Upper lobe of right lung (tissue), 1 donor: ENCODE data around the gene CLSTN3. TPM values are rescaled to one million over a fixed set of nuclear protein-coding genes. Genes with fewer than 3 reads are reported as not detected.

Experiments used
- ATAC-seq: fragments of 200-7000 bp; cut with Tn5 transposase; one replicate; pipeline ENCODE4 v1.9.1; 2020; ENCODE audit warnings: mild to moderate bottlenecking, moderate library complexity
- DNase-seq: peaks from one replicate; pipeline ENCODE4 v3.0.0-alpha.2; 2020
- H3K27ac ChIP-seq: fragments of 200-600 bp; one replicate; pipeline ENCODE4 v1.8.0; 2022
- H3K27me3 ChIP-seq: fragments of 200-600 bp; one replicate; pipeline ENCODE4 v1.8.0; 2022; ENCODE audit warnings: mild to moderate bottlenecking
- H3K36me3 ChIP-seq: fragments of 200-600 bp; one replicate; pipeline ENCODE4 v1.8.0; 2022
- H3K4me1 ChIP-seq: fragments of 200-600 bp; one replicate; pipeline ENCODE4 v1.8.0; 2022
- H3K4me3 ChIP-seq: fragments of 200-600 bp; one replicate; pipeline ENCODE4 v1.8.0; 2022; ENCODE audit warnings: mild to moderate bottlenecking
- H3K9me3 ChIP-seq: fragments of 200-600 bp; one replicate; pipeline ENCODE4 v1.8.0; 2022
- CTCF ChIP-seq: fragments of 200-600 bp; IDR thresholded peaks from one replicate; pipeline ENCODE4 v1.8.0; 2022; ENCODE audit warnings: antibody characterized with exemption
- intact Hi-C: fragments of 100-400 bp; cut with DNase I; formaldehyde crosslinking; loops from one replicate; pipeline ENCODE4 v1.11.0; 2022
- total RNA-seq: library from RNA; stranded (reverse); fragmentation: NEBNext Ultra II Directional; extraction: Animal tissue kit (Norgen Biotek cat#: 25700); gene quantifications from one replicate; pipeline ENCODE4 v1.2.1, GENCODE V29; 2021
- donor health status: DM: no; HTN: yes; CAD: no; lungs with severe emphysema.

The CLSTN3 gene
- total RNA-seq, 1 donor from 2014 or later, result 48.2 TPM

GRCh38 chr12:7091171-7091570 is 39.0 kb upstream of the CLSTN3 start:
- ATAC-seq (no peak), DNase-seq (peak; percentile 49)
- no peak for TF ChIP-seq CTCF
- Histone ChIP-seq H3K4me3 (peak overlapping the region; percentile 65), H3K27ac (peak overlapping the region; percentile 80), H3K36me3 (peaks cover 26% of the 10 kb centered on the region), H3K9me3 (no peaks in the 10 kb centered on the region), H3K4me1 (peaks cover 37% of the 10 kb centered on the region), H3K27me3 (no peaks in the 10 kb centered on the region)
- intact Hi-C loops, result no loop called here

GRCh38 chr12:7091660-7092228 is 38.4 kb upstream of the CLSTN3 start:
- peak overlapping the region; percentile 65 for H3K4me3 ChIP-seq
- H3K36me3 ChIP-seq, result peaks cover 24% of the 10 kb centered on the region
- intact Hi-C loops, result no loop called here
- H3K27me3 ChIP-seq, result no peaks in the 10 kb centered on the region
- H3K9me3 ChIP-seq, result no peaks in the 10 kb centered on the region
- H3K4me1 ChIP-seq, result peaks cover 37% of the 10 kb centered on the region
- peak overlapping the region; percentile 80 for H3K27ac ChIP-seq
- ATAC-seq, result peak; percentile 57
- peak; percentile 68 for DNase-seq
- TF ChIP-seq CTCF, result no peak

GRCh38 chr12:7092229-7092985 is 37.8 kb upstream of the CLSTN3 start, which contains the start of gene C1R:
C1R (minus strand) TSS chr12:7092445; CDS start chr12:7092388, 57 bp downstream.
- H3K27ac ChIP-seq, result peak within 1 kb of the TSS; percentile 80
- peak within 1 kb of the TSS; percentile 65 for H3K4me3 ChIP-seq
- intact Hi-C loops, result no loop called here
- no peaks in the 10 kb centered on the region for H3K9me3 ChIP-seq
- peaks cover 37% of the 10 kb centered on the region for H3K4me1 ChIP-seq
- H3K27me3 ChIP-seq, result no peaks in the 10 kb centered on the region
- ATAC-seq, result peak; percentile 73
- DNase-seq, result peak; percentile 81
- peak; percentile 90 for TF ChIP-seq CTCF
- peaks cover 18% of the 10 kb centered on the region for H3K36me3 ChIP-seq

- Histone ChIP-seq H3K4me1 (peaks cover 37% of the 10 kb centered on the region), H3K27ac (peak overlapping the region; percentile 80), H3K9me3 (no peaks in the 10 kb centered on the region), H3K36me3 (peaks cover 18% of the 10 kb centered on the region), H3K4me3 (no peak overlapping the region), H3K27me3 (no peaks in the 10 kb centered on the region)
- no peak for ATAC-seq
- TF ChIP-seq CTCF, result no peak
- intact Hi-C loops, result no loop called here
- peak; percentile 56 for DNase-seq
These were observed 37.1 kb upstream of the CLSTN3 start for GRCh38 chr12:7092986-7093460.

- no peak for ATAC-seq
- H3K27me3 ChIP-seq, result no peaks in the 10 kb centered on the region
- intact Hi-C loops, result no loop called here
- peaks cover 37% of the 10 kb centered on the region for H3K4me1 ChIP-seq
- H3K36me3 ChIP-seq, result peaks cover 22% of the 10 kb centered on the region
- H3K4me3 ChIP-seq, result no peak overlapping the region
- no peak overlapping the region for H3K27ac ChIP-seq
- no peaks in the 10 kb centered on the region for H3K9me3 ChIP-seq
- TF ChIP-seq CTCF, result no peak
- peak; percentile 17 for DNase-seq
These were observed 36.7 kb upstream of the CLSTN3 start for GRCh38 chr12:7093486-7093885.
